Glomerular visceral epithelial cell (primary cell): ENCODE measurements around the gene STK32C.
"Not testable (repeated sequence)": the region's sequence is repeated elsewhere in the genome, so short reads cannot be mapped to it uniquely, and the experiment has no call there.

Source experiments
- DNase-seq: peaks from one replicate; pipeline ENCODE4 v3.0.0-alpha.2; 2016; ENCODE audit errors: extremely low spot score

STK32C gene

DNA sequence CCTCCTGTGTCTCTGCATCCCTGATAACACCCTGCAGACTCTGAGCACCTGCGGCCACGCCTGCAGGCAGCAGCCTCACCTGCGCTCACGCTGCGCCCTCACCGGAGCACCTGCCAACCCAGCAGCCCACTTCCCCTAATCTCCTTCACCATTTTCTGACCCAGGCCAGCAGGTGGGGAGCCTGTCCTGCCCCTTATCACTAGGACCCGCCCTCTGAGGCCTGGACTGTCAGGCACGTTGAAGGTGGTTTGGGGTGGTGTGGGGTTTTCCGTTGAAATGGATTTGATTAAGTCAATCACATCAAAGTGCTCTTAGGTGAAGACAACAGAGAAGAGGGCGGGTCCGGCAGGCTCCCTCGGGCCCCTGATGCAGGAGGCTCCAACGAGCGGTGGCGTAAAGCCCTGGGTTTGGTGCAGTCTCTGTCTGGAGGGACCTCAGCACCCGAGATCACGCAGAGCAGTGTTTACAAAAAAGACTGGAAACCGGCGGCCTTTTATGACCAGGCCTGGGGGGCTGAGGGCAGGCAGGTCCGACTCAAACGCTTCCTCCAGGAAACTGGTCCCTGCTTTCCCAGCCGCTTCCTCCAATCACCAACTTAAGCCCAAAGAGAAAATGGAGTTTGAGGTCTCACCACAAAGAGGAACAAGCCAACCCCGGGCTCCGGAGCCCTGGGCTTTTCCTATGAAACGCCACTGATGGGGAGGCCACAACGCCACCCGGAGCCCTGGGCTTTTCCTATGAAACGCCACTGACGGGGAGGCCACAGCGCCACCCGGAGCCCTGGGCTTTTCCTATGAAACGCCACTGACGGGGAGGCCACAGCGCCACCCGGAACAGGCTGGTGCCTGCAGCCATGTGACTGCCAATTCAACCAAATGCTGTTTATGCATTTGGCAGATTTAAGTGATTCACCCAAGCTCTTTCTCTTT is 75.5 kb downstream of the STK32C start:
- no peak for DNase-seq

DNA sequence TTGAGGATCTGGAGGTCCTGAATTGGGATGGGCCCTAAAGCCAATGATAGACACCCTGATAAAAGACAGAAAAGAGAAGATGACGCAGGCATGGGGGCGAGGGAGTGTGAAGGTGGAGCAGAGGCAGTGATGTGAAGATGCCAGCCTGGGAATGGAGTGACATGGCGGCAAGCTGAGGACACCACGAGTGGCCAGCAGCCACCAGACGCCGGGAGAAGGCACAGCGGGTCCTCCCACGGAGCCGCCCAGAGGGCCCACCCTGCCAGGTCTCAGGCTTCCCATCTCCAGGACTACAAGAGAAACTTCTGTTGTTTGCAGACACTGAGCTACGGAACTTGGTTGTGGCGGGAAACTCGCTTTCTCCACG is 76.1 kb downstream of the STK32C start:
- DNase-seq = no peak

DNA sequence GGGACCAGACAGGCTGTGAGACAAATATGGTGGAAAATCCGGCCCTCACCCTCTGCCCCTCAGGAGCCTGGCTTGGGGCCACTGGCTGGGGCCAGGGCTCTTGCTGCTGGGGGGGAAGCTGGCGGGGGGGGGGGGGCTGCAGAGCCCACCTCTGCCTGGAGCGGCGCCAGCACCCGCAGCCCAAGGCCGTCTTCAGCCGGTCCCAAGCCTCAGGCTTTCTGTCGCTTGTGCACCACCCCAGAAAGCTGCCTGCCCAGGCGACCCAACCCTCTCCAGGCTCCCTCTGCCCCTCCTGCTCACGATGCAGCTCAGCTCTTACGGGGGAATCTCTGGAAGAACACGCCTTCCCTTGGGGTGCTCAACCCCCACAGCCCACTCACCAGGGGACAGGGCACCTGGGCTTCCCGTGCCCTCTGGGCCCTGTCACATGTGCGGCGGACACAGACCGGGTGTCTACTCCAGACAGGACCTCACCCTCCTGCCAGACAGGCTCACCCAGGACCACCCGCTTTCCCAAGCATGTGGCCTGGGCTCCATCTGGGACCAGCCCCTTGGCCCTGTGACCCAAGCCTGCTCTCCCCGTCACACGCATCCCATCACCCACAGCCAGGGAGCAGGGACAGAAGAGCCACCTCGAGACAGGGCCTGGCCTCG is 77.1 kb downstream of the STK32C start:
- no peak for DNase-seq

DNA sequence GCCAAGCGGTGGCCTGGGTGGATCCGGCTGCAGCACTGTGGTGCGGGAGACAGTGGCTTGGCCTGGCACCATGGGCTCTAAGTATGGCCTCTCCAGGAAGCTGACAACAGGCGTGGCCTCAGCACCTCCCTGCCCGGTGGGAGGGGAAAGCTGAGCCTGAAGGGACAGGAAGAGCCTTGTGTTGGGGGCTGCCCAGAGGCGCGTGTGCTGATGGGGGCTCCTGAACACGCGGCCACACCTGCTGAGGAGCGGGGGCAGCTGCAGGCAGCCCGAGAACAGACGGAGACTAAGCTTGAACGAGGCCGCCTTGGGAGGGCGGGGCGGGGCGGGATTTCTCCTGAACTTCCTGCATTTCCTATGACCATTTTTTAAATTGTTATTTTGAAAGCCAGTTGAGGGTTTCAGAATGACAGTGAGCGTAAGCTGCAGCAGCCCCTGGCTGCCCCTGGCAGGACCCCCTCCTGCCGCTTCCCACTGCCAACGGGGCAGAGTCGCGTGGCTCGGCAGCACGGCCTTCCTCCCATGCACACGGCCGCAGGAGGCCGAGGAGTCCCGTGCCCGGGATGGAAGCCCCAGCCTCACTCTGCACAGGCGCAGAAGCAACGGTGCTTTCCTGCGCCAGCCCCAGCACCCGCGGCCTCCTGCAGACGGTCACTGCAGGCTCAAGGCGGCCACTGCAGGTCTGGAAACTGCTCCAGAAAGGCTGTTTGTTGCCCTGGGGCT is 77.8 kb downstream of the STK32C start:
- DNase-seq = no peak

DNA sequence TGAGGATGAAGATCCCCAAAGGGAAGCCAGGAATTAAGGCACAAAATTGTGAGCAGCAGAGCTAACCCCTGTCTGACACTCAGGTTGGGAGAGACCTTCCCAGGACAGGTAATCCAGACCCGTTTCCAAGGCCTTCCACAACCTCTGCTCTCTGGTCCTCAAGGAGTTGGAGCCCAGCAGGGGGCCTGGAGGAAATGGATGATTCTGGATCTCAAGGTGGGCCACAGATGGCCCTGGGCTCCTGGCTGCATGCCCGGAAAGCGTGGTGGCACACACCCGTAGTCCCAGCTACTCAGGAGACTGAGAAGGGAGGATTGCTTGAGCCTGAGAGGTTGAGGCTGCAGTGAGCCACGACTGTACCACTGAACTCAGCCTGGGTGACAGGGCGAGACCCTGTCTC is 78.7 kb downstream of the STK32C start:
- peak; percentile 20 for DNase-seq

DNA sequence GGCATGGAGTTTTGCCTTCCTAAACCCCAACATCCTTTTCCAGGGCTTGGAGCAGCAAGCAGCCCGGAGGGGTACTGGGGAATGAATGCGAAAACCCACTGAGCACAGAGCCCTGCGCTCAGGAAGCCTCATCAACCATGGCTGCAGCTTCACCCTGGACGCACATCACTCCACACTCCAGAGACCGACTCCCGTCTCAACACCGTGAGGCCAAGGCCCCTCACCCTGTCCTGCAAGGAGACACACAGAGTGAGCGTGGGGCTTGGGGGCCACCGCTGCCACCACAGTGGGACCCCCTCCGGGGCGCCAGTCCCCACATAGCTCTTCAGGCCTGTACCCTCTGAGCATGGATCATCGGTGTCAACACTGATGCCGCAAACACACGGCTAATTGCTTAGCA is 79.1 kb downstream of the STK32C start:
- DNase-seq = no peak

DNA sequence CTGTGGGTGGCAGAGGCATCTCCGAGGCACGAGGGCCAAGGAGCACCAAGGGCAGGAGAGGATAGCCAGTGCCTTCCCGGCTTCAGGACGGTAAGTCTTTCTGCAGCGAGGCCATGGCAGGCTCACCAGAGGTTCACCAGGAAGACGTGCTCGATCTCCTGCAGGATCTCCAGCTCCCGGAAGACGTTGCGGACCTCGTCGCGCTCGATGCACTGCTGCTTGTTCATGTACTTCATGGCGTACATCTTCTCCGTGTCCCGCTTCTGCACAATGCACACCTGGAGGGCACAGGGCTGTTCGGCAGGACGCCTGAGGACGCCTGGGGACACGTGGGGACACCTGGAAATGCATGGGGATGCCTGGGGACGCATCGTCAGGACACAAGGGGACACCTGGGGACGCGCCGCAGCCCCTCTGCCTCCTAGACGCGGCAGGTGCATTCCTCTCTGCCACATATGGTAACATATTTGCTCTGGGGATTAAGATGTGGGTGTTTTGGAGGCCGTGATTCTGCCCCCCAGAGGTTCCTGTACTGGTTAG is 79.8 kb downstream of the STK32C start:
- no peak for DNase-seq

DNA sequence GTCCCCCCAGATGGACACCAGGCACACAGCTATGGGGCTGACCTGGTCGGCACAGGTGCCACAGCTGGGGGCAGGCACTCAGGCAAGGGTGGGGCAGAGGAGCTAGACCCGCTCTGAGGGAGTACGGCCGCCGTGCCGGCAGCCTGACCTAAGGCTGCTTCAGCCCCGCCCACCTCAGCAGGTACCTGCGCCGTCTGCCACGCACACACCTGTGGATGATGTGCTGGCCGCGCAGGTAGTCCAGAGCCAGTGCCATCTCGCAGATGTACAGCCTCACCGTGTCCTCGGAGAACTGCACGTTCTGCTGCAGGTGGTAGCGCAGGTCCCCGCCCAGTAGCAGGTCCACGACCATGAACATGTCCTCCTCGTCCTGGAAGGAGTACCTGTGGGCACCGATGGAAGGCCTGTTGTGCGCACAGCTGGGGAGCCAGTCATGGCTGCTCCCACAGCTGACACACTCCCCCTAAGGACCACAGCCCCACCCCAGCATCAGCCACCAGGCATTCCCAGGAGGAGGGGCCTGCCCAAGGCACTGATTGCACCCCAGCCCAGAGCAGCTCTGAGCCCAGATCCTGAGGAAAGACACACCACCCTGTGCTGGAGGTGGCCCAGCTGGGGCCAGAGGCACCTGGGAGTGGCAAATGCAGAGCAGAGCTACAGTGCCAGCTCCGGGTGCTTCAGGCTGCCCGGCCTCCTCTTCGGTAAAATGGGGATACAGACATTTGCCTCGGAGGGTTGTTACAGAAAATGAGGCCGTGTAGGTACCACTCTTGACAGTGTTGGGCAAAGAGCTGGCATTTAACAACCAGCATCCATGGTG is 81.0 kb downstream of the STK32C start:
- no peak for DNase-seq

DNA sequence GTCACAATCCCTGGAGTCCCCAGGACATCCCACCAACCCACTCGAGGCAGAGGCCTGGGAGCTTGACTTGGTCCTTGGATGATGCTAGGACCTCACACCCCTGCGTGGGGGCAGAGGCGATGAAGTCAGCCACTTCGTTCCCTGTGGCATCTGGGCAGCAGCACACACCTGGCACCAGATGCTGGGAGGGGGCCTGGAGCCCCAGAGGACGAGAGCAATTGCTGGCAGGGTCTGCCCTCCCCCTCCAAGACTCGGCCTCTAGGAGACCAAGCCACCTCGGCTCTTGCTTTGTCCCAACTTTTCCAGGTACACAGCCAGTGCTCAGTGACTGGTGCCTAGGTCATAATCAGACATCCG is 81.9 kb downstream of the STK32C start:
- DNase-seq = no peak

DNA sequence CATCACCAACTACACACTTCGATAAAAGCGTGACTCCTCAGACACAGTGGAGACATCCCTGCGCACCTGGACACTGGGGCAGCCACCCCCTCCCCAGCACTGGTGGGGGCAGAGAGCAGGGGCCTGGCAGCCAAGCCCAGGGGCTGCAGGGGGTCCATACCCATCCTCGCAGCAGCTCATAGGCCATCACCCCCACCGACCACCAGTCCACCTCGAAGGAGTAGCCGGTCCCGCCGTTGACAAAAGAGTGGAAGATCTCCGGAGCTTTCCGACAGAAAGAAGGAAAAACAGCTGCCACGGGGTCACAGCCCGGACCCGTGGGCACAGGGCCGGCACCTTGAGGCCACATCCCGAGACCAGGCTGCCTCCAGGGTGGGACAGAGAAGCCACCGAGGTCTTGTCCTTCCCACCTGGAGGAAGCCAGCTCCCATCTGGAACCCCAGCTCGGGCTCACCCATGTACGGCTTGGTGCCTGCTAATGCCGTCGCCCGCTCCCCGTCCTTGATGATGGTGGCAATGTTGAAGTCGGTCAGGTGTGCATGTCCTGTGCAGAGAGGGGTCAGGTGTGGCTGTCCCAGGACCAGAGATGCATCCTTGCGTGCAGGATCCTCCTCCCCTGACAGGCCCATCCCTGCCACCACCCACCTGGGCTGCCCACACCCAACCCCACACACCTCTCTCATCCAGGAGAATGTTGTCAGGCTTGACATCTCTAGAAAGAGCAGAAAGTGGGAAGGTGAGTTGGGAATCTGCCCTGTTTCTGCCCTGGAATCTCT is 82.5 kb downstream of the STK32C start:
- no peak for DNase-seq

DNA sequence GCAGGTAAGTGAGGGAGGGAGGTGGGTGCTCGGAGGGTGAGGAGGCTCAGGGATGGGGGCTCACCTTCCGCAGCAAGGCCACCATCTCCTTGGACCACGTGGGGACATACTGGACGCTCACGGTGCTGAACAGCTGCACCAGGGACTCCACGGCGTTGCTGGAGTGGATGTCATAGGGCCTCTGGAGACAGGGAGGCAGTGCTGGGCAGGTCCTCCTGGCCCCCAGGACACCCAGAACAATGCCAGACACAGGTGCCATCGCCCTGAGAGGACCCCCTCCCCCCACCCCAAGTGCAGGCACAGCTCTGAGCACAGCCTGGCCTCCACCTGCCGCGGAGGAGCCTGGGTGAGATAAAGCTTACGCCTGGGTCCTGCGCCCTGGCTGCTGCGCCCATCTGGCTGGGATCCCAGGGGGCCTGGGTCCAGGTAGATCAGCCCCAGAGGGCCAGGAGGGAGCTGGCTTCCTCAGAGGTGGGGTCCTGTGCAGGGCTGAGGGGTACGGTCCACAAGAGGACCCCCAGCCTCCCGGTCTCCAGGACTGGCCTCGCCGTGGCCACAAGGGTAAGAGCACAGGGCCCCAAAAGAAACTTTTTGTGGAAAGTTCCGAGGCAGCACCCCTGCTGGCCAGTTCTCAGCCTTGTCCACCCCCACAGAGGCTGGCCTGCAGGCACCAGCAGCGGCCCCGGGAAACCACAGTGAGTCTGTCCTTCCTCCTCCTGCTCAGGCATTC is 83.2 kb downstream of the STK32C start:
- no peak for DNase-seq

DNA sequence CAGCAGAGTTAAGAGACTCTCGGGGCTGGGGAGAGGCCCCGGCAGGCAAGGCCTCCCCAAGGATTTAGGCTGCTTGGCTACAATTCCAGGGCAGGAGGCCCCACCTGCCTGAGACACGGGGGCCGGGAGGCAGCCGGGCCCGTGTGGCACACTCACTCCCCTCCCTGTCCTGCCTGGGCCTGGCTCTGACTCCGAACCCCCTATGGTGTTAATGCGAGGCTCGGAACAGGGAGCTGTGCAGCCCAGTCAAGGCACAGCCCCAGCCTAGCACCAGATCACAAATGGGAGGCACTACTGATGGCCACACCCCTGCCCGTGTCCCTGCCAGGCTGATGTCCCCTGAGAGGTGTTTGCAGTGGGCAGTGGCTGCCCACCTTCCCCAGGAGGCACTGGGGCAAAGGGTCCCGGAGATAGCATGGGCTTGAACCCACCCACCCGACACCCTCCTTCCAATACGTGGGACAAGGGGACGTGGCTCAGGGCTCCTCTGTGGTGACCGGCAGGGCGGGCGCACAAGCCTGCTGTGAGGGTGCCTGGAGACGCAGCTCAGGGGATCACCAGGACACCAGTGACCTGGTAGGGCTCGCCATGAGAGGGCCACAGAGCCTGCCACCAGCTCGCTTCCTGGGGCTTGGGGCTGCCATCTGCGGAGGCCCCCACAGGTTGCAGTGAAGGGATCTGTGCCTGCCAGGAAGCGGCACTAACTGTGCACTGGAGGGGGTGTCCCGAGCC is 84.0 kb downstream of the STK32C start:
- DNase-seq = no peak

DNA sequence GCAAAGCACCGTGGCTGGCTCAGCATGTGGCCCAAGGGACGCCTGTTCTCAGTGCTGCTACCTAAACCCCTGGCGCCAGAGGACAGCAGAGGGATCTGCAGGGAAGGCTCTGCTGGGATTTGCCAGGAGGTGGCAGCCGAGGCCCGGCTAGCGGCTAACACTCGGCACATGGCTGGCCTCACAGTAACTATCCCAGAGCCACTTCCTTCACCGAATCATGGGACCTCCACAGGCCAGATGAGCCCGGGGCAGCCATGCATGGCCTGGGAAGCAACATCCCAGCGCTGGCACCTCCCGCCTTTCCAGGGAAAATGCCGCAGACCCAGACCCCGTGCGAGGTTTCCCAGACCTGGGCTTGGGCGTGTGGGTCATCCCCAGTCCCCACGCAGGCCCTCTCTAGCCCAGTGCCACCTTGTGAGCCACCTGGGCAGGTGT is 84.6 kb downstream of the STK32C start:
- DNase-seq = peak; percentile 85

DNA sequence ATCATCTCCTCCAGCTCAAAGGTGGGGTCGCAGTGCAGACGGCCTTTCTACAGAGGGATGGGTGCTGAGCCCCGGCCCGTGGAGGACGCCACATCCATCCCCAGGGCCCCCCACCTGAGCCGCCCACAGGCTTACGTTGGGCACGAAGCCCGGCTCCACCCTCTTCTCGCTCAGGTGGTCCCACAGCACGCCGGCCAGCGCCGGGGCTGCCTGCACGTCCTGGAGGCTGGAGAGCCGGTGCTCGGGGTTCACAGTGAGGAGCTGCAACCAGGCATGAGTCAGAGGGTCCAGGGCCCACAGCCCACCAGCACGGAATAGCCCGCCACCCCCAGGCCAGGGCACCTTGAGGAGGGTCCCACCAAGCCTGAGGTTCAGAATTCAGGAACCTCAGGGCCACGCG is 85.0 kb downstream of the STK32C start:
- no peak for DNase-seq

DNA sequence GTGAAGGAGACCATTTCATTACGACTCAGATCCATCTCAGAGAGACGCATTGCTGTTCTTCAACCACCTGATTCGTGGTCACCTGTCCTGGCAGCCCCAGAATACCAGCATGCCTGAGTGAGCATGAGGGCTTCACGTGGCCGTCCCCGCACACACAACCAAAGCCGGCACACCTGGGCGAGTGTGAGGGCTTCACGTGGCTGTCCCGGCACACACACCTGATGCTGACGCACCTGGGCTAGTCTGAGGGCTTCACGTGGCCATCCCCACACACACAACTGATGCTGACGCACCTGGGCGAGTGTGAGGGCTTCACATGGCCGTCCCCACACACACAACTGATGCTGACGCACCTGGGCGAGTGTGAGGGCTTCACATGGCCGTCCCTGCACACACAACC is 86.8 kb downstream of the STK32C start:
- not testable (repeated sequence) for DNase-seq

DNA sequence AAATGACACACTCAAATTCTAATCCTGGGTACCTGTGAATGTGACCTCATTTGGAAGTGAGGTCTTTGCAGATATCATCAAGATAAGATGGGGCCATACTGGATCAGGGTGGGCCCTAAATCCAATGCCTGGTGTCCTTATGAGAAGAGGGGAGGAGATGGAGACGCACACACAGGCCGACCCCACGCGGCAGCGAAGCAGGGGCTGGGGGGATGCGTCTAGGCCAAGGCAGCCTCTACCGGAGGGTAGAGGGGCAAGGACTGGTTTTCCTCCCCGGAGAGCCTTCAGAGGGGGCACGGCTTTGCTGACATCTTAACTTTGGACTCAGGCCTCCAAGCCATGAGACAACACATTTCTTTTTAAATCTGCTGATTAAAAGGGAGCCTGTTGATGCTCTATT is 87.7 kb downstream of the STK32C start:
- no peak for DNase-seq

DNA sequence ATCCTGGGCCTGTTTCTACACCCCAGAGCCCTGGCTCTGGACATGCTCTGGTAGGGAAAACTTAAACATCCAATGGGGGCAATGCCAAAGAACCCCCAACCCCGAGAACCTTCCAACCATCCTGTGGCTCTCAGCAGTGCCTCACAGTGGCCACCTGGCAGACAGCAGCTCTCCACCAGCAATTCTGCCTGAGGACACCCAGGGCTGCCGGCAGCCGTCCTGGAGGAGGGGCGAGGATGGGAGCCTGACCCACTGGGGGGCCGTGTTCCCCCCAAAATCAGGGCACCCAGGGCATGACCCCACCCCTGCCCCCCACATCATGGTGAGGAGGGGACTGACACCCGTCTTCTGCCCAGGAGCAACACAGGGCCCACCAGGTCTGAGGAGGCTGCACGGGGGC is 88.3 kb downstream of the STK32C start:
- no peak for DNase-seq

DNA sequence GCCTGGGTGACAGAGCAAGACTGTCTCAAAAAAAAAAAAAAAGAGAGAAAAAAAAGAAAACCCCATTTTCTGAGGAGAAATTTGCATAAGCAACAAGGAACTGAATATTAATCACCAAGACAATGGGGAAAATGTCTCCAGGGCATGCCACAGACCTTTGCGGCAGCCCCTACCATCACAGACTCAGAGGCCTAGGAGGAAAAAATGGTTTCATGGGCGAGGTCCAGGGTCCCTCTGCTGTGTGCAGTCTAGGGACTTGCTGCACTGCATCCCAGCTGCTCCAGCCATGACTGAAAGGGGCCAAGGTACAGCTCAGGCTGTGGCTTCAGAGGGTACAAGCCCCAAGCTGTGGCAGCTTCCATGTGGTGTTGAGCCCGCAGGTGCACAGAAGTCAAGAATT is 91.3 kb downstream of the STK32C start:
- not testable (repeated sequence) for DNase-seq

DNA sequence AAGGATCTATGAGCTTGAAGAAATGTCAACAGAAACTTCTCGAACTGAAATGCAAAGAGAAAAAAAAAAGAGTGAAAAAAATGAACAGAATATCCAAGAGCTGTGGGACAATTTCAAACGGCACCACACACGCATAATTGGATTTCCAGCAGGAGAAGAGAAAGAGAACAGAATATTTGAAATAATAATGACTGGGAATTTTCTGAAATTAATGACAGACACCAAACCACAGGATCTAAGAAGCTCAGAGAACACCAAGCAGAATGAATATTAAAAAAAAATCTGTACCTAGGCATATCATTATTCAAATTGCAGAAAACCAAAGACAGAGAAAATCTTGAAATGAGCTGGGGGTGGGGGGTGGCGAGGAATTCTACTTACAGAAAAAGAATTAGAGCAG is 93.8 kb downstream of the STK32C start:
- no peak for DNase-seq
